Testis (tissue), 3 donors: ENCODE data around the gene WDR6. TPM values are rescaled to one million over a fixed set of nuclear protein-coding genes. Genes with fewer than 3 reads are reported as not detected.

Source experiments
- DNase-seq: peaks from one replicate; pipeline ENCODE4 v3.0.0-alpha.2; 2019
- H3K27ac ChIP-seq, 2 donors: fragments of 200-600 bp; sonication (generic); one replicate each; pipeline ENCODE4 v1.5.1; 2019
- H3K27me3 ChIP-seq: fragments of 200-600 bp; sonication (generic); one replicate; pipeline ENCODE4 v1.5.1; 2019
- H3K36me3 ChIP-seq: fragments of 200-600 bp; sonication (generic); one replicate; pipeline ENCODE4 v1.5.1; 2017; ENCODE audit warnings: low read depth; ENCODE audit errors: missing control alignments
- H3K4me1 ChIP-seq: fragments of 200-600 bp; sonication (generic); one replicate; pipeline ENCODE4 v1.5.1; 2019
- H3K4me3 ChIP-seq, 2 donors: fragments of 200-600 bp; sonication (generic); one replicate each; pipeline ENCODE4 v1.5.1; 2017 to 2019
- H3K9me3 ChIP-seq: fragments of 200-600 bp; sonication (generic); one replicate; pipeline ENCODE4 v1.5.1; 2017
- POLR2A ChIP-seq: fragments of 450-650 bp; IDR thresholded peaks from one replicate; pipeline ENCODE4 v1.6.1; 2017; ENCODE audit warnings: antibody characterized with exemption, mild to moderate bottlenecking, moderate library complexity
- WGBS, 2 donors: methylation state at CpG; one replicate each; pipeline ENCODE4 v1.1.5; 2018; 5-methylcytosine and 5-hydroxymethylcytosine counted together
- intact Hi-C: fragments of 100-400 bp; cut with DNase I; formaldehyde crosslinking; loops from one replicate; pipeline ENCODE4 v1.15.1; 2023; ENCODE audit warnings: low total_unique reads
- polyA plus RNA-seq: library from polyadenylated mRNA; stranded (reverse); fragments of 350-450 nt; fragmentation: Illumina TruSeq; extraction: RNeasy Lipid Tissue Mini Kit (QIAGEN cat#74804); gene quantifications from one replicate; pipeline ENCODE4 v1.2.3, GENCODE V29; 2014; ENCODE audit warnings: low read depth, low replicate concordance; ENCODE audit not compliant: insufficient read depth
- total RNA-seq, 2 donors: library from RNA; depleted of rRNA; stranded (reverse); fragments of >200 nt; gene quantifications; one replicate each; pipeline ENCODE4 v1.2.3, GENCODE V29; 2016
- TF ChIP-seq, protein P1 (sequence below), 3 experiments: fragments of 450-650 bp in 2 of 3; fragments of 200-600 bp in 1 of 3; sonication (generic) in 1 of 3; IDR thresholded peaks; one replicate each; pipeline ENCODE4 v1.5.1; 2016 to 2019; ENCODE audit warnings: antibody characterized with exemption in 3 of 3, mild to moderate bottlenecking in 2 of 3, moderate library complexity in 1 of 3

Gene WDR6
- total and polyA plus RNA-seq, 3 donors from 2014 or later = 92.0 to 172 (median 171) TPM

DNA sequence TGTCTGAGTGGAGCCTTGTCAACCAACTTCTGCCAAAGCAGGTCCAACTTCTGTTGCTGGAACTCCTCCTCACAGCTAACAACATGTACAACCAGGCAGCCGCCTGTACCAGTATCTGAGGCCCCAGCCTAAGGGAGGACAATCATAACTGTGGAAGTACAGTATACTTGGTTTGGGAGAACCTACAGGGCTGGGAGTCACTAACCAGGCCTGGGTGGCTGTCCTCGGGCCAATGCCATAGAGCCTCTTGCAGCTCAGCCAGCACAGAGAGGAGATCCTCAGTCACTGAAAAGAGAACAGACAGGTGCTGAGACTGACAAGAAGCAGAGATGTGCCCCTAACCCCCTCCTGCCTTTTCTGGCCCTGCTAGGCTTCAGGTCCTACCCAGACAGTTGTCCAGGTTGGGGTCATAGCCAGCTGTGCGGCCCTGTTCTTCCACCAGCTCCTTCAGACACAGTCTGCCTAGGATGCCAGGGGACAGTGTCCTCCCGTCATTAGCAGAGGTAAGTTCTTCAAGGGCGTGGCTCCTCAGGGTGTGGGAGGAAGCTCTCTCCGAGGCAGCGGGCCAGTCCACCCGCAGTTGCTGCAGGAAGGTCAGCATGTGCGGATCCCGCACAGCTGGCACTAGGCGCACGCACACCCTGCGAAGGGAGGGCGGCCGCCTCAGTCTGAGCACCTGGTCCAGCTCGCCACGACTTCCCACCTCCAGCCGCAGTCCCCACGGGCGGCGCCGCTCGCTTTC is 10.2 kb downstream of the WDR6 start:
- WGBS, 2 donors = 7 to 21% methylated on average over 7 to 23 of the region's 23 CpGs
- intact Hi-C loops = no loop called here
- Histone ChIP-seq H3K4me1 (peaks cover 35% of the 10 kb centered on the region), H3K9me3 (no peaks in the 10 kb centered on the region), H3K27ac (peak overlapping the region in 1 of 2 donors; percentile 23), H3K27me3 (no peaks in the 10 kb centered on the region), H3K4me3 (peak overlapping the region; percentile 80), H3K36me3 (no peaks in the 10 kb centered on the region)
- DNase-seq = no peak
- TF ChIP-seq POLR2A = no peak
- TF ChIP-seq, protein P1, sequence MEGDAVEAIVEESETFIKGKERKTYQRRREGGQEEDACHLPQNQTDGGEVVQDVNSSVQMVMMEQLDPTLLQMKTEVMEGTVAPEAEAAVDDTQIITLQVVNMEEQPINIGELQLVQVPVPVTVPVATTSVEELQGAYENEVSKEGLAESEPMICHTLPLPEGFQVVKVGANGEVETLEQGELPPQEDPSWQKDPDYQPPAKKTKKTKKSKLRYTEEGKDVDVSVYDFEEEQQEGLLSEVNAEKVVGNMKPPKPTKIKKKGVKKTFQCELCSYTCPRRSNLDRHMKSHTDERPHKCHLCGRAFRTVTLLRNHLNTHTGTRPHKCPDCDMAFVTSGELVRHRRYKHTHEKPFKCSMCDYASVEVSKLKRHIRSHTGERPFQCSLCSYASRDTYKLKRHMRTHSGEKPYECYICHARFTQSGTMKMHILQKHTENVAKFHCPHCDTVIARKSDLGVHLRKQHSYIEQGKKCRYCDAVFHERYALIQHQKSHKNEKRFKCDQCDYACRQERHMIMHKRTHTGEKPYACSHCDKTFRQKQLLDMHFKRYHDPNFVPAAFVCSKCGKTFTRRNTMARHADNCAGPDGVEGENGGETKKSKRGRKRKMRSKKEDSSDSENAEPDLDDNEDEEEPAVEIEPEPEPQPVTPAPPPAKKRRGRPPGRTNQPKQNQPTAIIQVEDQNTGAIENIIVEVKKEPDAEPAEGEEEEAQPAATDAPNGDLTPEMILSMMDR (IDR thresholded peaks at IDR 0.05) = no peak

DNA sequence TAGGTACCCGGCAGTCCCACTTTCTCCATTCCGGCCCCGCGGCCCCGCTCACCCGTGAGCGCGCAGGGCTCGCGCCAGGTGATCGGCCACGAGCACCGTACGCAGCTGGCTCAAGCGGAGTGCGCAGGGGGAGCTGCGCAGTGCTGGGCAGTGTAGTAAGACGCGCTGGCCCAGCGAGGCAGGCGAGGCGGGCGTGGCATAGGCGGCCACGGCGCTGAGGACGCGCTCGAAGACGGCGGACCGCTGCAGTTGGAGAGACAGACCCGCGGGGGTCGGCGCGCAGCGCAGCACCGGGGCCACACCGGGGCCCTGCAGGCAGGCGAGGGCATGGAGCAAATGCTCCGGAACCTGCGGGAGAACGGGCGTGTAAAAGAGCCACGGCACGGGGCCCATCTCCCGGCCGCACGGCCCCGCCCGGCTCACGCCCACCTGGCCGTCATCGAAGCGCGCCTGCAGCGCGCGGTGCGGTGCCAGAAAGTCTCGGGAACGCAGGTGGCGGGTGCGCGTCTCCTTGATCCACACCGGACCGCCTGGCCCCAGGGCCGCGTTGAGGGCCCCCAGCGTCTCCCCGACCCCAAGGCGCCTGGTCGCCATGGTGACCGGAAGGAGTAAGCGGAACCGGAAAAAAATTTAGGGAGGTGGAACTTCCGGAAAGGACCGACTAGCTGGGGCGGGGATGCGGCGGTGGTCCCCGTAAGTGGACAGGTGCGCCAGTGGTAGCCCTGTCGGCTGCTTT is 10.9 kb downstream of the WDR6 start, which contains the start of gene DALRD3:
TSS of gene DALRD3 (minus strand) at position 610 of the 736 bp plus-strand sequence. CDS start at position 594, 16 bp downstream.
- Histone ChIP-seq H3K4me1 (peaks cover 39% of the 10 kb centered on the region), H3K9me3 (no peaks in the 10 kb centered on the region), H3K4me3 (peak within 1 kb of the TSS; percentile 80 to 93), H3K27me3 (no peaks in the 10 kb centered on the region), H3K36me3 (no peaks in the 10 kb centered on the region), H3K27ac (peak within 1 kb of the TSS; percentile 66 to 99)
- TF ChIP-seq, protein P1 (IDR thresholded peaks at IDR 0.05) = no peak
- TF ChIP-seq POLR2A = no peak
- DNase-seq = peak; percentile 84
- intact Hi-C loops = no loop called here
- WGBS, 2 donors = 0 to 1% methylated on average over 40 to 76 of the region's 85 CpGs

DNA sequence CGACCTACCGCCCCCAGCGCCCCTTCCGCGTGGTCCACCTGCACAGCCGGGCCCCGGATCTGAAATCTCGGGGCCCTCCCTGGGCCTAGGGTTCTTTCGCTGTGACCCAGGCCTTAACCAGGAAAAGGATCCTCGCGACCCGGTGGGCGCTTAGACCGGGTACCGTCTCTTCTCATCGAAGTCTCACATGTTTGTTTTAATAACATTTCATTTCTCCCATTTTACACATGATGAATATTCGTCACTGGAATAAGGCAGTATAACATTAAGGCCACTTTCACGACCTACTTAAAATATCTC is 11.5 kb downstream of the WDR6 start:
- 2% methylated on average over 18 of the region's 18 CpGs for WGBS, 2 donors
- intact Hi-C loops = no loop called here
- Histone ChIP-seq H3K27ac (peak overlapping the region; percentile 66 to 81), H3K36me3 (no peaks in the 10 kb centered on the region), H3K9me3 (no peaks in the 10 kb centered on the region), H3K4me3 (peak overlapping the region; percentile 80), H3K4me1 (peaks cover 37% of the 10 kb centered on the region), H3K27me3 (no peaks in the 10 kb centered on the region)
- no peak for DNase-seq
- no peak for TF ChIP-seq POLR2A
- TF ChIP-seq, protein P1 (IDR thresholded peaks at IDR 0.05) = no peak

DNA sequence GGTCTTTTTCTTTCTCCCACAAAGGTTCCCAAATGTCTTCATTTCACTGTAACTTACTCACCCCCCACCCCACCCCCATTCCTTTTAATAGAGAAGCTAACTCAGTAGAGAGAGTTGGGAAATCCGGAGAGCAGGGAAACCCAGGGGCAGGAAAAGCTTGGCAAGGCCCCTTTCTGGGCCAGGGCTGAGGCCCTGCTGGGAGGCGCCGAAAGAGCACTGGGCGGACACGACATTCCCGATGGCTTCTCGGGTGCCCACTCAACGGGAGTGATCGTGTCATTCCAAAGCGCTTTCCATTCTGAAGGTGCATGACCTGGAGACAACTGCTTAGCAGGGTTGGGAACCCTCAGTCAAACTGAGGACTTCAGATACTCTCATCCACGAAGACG is 12.7 kb downstream of the WDR6 start:
- TF ChIP-seq, protein P1 (IDR thresholded peaks at IDR 0.05) = no peak
- no peak for TF ChIP-seq POLR2A
- DNase-seq = no peak
- intact Hi-C loops = loop anchor here (10.0 kb wide), 2 partner anchors 75 to 255 kb away; partner anchors contain the start of genes C3orf62 and QRICH1
- Histone ChIP-seq H3K4me3 (peak overlapping the region; percentile 93 to 94), H3K4me1 (peaks cover 34% of the 10 kb centered on the region), H3K27me3 (no peaks in the 10 kb centered on the region), H3K36me3 (no peaks in the 10 kb centered on the region), H3K27ac (peak overlapping the region in 1 of 2 donors; percentile 99), H3K9me3 (no peaks in the 10 kb centered on the region)
- WGBS, 2 donors = 33 to 54% methylated on average over 10 to 12 of the region's 12 CpGs
